Thyroid gland (tissue), 4 donors: ENCODE results near the gene KLHDC7B. TPM values are rescaled to one million over a fixed set of nuclear protein-coding genes. Genes with fewer than 3 reads are reported as not detected.

Source experiments
- DNase-seq, 2 donors: peaks; one replicate each; pipeline ENCODE4 v3.0.0-alpha.2; 2019
- H3K27ac ChIP-seq, 3 donors: fragments of 200-600 bp; sonication (generic); 1 replicate in 2 of 3; 2 replicates in 1 of 3; pipeline ENCODE4 v1.5.1; 2016 to 2019; ENCODE audit warnings: mild to moderate bottlenecking in 1 of 3, moderate library complexity in 1 of 3
- H3K27me3 ChIP-seq: fragments of 200-600 bp; sonication (generic); one replicate; pipeline ENCODE4 v1.5.1; 2019
- H3K36me3 ChIP-seq, 2 donors: fragments of 200-600 bp; sonication (generic); one replicate each; pipeline ENCODE4 v1.5.1; 2016 to 2019
- H3K4me1 ChIP-seq, 2 donors: fragments of 200-600 bp; sonication (generic); one replicate each; pipeline ENCODE4 v1.5.1; 2017 to 2019
- H3K4me3 ChIP-seq, 3 donors: fragments of 200-600 bp; sonication (generic); replicated peaks in 1 of 3; 1 replicate in 2 of 3; 2 replicates in 1 of 3; pipeline ENCODE4 v1.5.1; 2016; ENCODE audit warnings: mild to moderate bottlenecking in 1 of 3
- H3K9me3 ChIP-seq: fragments of 200-600 bp; sonication (generic); one replicate; pipeline ENCODE4 v1.5.1; 2017
- POLR2A ChIP-seq, 2 donors: fragments of 450-650 bp; IDR thresholded peaks; one replicate each; pipeline ENCODE4 v1.6.1; 2017; ENCODE audit warnings: antibody characterized with exemption in 2 of 2, mild to moderate bottlenecking in 2 of 2, moderate library complexity in 1 of 2
- WGBS, 2 donors: methylation state at CpG; one replicate each; pipeline ENCODE4 v1.1.5; 2017; 5-methylcytosine and 5-hydroxymethylcytosine counted together
- intact Hi-C: fragments of 100-400 bp; cut with DNase I; formaldehyde crosslinking; loops from one replicate; pipeline ENCODE4 v1.15.1; 2023
- total RNA-seq, 4 donors: library from RNA; depleted of rRNA; stranded (reverse); fragments of >200 nt; gene quantifications; one replicate each; pipeline ENCODE4 v1.2.3, GENCODE V29; 2016
- TF ChIP-seq, protein P1 (sequence below), 6 experiments: fragments of 200-600 bp in 3 of 6; fragments of 450-650 bp in 3 of 6; sonication (generic) in 3 of 6; IDR thresholded peaks; one replicate each; pipeline ENCODE4 v1.5.1; 2016 to 2019; ENCODE audit warnings: antibody characterized with exemption in 6 of 6, mild to moderate bottlenecking in 2 of 6, inconsistent platforms in 1 of 6, moderate library complexity in 1 of 6

Gene KLHDC7B
- total RNA-seq, 4 donors from 2014 or later: 0.27 TPM; not detected in 3

DNA sequence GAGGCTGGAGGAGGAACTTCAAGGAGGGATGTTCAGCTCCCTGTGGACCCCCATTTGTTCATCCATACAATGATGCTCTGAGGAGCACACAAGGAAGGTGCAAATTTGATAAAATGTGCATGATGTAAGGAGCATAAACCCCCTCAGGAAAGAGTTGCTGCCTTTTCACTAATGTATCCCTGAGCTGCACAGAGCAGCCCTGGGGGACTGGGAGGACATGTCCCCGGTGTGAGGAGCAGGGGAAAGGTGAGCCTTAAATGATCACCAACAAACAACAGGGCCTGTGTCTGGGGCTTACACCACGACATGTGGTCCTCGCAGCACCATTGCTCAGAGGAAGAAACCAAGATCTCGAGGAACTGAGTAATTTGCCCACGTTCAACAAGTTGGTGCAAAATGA is 51.4 kb downstream of the KLHDC7B start:
- H3K27me3 ChIP-seq: no peaks in the 10 kb centered on the region

DNA sequence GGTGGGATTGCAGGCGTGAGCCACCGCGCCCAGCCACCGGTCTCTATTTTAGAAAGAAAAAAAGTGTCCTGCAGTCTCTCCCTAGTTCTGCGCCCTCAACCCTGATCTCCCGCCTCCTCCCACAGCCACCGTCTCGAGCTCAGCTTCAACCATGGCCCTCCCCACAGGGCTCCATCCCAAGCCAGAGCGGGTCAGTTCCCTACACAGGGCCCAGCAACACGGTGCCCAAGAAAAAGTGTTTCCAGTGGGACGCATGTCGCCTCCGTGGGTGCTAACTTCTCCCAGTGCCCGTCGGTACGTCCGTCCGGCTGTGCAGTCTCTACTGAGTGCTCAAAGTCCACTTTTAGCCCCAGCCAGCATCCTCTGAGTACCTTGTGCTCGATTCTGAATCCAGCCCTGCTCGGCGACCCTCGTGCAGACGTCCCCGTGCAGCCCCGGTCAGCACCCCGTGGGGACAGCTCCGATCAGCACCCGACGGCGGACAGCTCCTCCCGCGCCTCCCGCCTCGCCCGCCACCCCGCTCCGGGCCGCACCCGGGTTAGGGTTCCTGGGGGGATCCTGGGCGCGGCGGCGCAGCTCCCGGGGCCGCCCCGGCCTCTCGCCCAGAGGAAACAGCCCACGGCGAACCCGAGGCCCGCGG is 54.2 kb downstream of the KLHDC7B start:
- H3K9me3 ChIP-seq: no peaks in the 10 kb centered on the region
- H3K27ac ChIP-seq: no peak overlapping the region
- peaks cover 4% of the 10 kb centered on the region for H3K27me3 ChIP-seq
- H3K4me1 ChIP-seq: peaks cover 0 to 10% of the 10 kb centered on the region in 2 donors
- H3K36me3 ChIP-seq: no peaks in the 10 kb centered on the region
- intact Hi-C loops: loop anchor here (10.0 kb wide), 1 partner anchor 345 kb away; the partner anchor contains the start of gene HDAC10
- peak; percentile 53 to 55 for DNase-seq
- 19 to 28% methylated on average over 25 to 38 of the region's 52 CpGs for WGBS, 2 donors
- no peak for TF ChIP-seq POLR2A (IDR thresholded peaks at IDR 0.05)
- TF ChIP-seq, protein P1, sequence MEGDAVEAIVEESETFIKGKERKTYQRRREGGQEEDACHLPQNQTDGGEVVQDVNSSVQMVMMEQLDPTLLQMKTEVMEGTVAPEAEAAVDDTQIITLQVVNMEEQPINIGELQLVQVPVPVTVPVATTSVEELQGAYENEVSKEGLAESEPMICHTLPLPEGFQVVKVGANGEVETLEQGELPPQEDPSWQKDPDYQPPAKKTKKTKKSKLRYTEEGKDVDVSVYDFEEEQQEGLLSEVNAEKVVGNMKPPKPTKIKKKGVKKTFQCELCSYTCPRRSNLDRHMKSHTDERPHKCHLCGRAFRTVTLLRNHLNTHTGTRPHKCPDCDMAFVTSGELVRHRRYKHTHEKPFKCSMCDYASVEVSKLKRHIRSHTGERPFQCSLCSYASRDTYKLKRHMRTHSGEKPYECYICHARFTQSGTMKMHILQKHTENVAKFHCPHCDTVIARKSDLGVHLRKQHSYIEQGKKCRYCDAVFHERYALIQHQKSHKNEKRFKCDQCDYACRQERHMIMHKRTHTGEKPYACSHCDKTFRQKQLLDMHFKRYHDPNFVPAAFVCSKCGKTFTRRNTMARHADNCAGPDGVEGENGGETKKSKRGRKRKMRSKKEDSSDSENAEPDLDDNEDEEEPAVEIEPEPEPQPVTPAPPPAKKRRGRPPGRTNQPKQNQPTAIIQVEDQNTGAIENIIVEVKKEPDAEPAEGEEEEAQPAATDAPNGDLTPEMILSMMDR (IDR thresholded peaks at IDR 0.05): no peak
- H3K4me3 ChIP-seq: peak overlapping the region in 1 of 3 donors; percentile 34

More for the DNA sequence above, 51.4 kb downstream of the KLHDC7B start:
- Histone ChIP-seq H3K4me1 (peaks cover 0 to 10% of the 10 kb centered on the region in 2 donors), H3K36me3 (no peaks in the 10 kb centered on the region), H3K9me3 (no peaks in the 10 kb centered on the region), H3K4me3 (no peak overlapping the region), H3K27ac (no peak overlapping the region)
- intact Hi-C loops: no loop called here
- no peak for DNase-seq
- TF ChIP-seq, protein P1 (IDR thresholded peaks at IDR 0.05): no peak
- TF ChIP-seq POLR2A (IDR thresholded peaks at IDR 0.05): no peak
- WGBS, 2 donors: 90 to 96% methylated on average over 5 of the region's 5 CpGs

DNA sequence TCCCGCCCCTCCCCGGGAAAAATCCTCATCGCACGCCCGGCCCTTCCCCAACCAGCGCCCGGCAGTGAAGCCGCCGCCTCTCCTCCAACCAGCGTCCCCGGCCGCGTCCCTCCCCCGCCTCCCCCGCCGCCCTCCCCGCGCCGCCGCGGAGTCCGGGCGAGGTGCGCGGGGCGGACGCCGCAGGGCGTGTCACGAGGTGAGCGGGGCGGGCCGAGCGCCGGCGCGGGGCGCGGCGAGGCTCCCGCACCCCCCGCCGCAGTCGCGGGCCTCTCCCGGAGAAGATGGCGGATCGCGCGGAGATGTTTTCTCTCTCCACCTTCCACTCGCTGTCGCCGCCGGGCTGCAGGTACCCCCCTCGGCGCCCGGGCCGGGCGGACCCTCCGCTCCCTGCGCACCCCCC is 54.8 kb downstream of the KLHDC7B start, which contains the start of gene MAPK8IP2:
MAPK8IP2 (plus strand) TSS at position 256 of the 400 bp plus-strand sequence; CDS start at position 282, 26 bp downstream.
- intact Hi-C loops: loop anchor here (10.0 kb wide), 1 partner anchor 346 kb away; the partner anchor contains the start of gene HDAC10
- TF ChIP-seq, protein P1 (IDR thresholded peaks at IDR 0.05): no peak
- WGBS, 2 donors: 0% methylated on average over 3 of the region's 61 CpGs; no CpG with 5 or more reads in 1 of the 2 donors
- Histone ChIP-seq H3K9me3 (no peaks in the 10 kb centered on the region), H3K27ac (no peak within 1 kb of the TSS), H3K27me3 (peaks cover 4% of the 10 kb centered on the region), H3K4me3 (peak within 1 kb of the TSS in 1 of 3 donors; percentile 34), H3K4me1 (peaks cover 0 to 10% of the 10 kb centered on the region in 2 donors), H3K36me3 (no peaks in the 10 kb centered on the region)
- peak in 1 of 2 donors; percentile 19 for DNase-seq

Other genes with a start within 250 kb of the KLHDC7B start
- 100 to 1,000 TPM; 143 to 266 (median 215) TPM for gene PLXNB2, start 238.3 kb upstream of the KLHDC7B start, total RNA-seq
- 10 to 100 TPM in 2 of 4 donors, 1 to 10 TPM in 2; 4.3 to 14.3 (median 9.3) TPM for gene DENND6B, start 218.9 kb upstream of the KLHDC7B start, total RNA-seq
- 100 to 1,000 TPM in 1 of 4 donors, 10 to 100 TPM in 3; 65.7 to 103 (median 74.0) TPM for gene PPP6R2, start 202.6 kb upstream of the KLHDC7B start, total RNA-seq
- 100 to 1,000 TPM in 3 of 4 donors, 10 to 100 TPM in 1; 80.0 to 227 (median 128) TPM for gene SBF1, start 70.9 kb upstream of the KLHDC7B start, total RNA-seq
- gene ADM2, start 64.4 kb upstream of the KLHDC7B start, total RNA-seq: 10 to 100 TPM in 1 of 4 donors, 1 to 10 TPM in 3; 5.2 to 23.5 (median 6.6) TPM
- gene MIOX, start 59.0 kb upstream of the KLHDC7B start, total RNA-seq: 10 to 100 TPM in 1 of 4 donors, 1 to 10 TPM in 3; 2.1 to 11.3 (median 4.7) TPM
- gene LMF2, start 38.2 kb upstream of the KLHDC7B start, total RNA-seq: 100 to 1,000 TPM in 2 of 4 donors, 10 to 100 TPM in 2; 53.2 to 117 (median 96.6) TPM
- gene NCAPH2, start 37.7 kb upstream of the KLHDC7B start, total RNA-seq: 10 to 100 TPM; 39.6 to 47.5 (median 43.1) TPM
- gene SCO2, start 20.3 kb upstream of the KLHDC7B start, total RNA-seq: 1 to 10 TPM in 3 of 4 donors, not detected in 1; 2.6 to 5.5 (median 2.9) TPM
- 10 to 100 TPM; 28.0 to 61.0 (median 33.6) TPM for gene TYMP, start 15.9 kb upstream of the KLHDC7B start, total RNA-seq
- gene SYCE3, start 17.0 kb downstream of the KLHDC7B start, total RNA-seq: 1 to 10 TPM in 3 of 4 donors, not detected in 1; 3.5 to 6.0 (median 4.3) TPM
- gene CPT1B, start 32.5 kb downstream of the KLHDC7B start, total RNA-seq: 10 to 100 TPM in 3 of 4 donors, 1 to 10 TPM in 1; 9.7 to 38.7 (median 14.9) TPM
- gene CHKB, start 37.0 kb downstream of the KLHDC7B start, total RNA-seq: 10 to 100 TPM; 49.1 to 96.9 (median 67.8) TPM
- gene MAPK8IP2, start 54.9 kb downstream of the KLHDC7B start, total RNA-seq: 1 to 10 TPM in 3 of 4 donors, under 1 TPM in 1; 0.94 to 3.3 (median 1.5) TPM
- 10 to 100 TPM; 30.9 to 73.5 (median 61.2) TPM for gene ARSA, start 82.3 kb downstream of the KLHDC7B start, total RNA-seq
- 10 to 100 TPM; 11.5 to 23.0 (median 17.7) TPM for gene SHANK3, start 126.9 kb downstream of the KLHDC7B start, total RNA-seq
- gene ACR, start 192.3 kb downstream of the KLHDC7B start, total RNA-seq: 1 to 10 TPM in 1 of 4 donors, under 1 TPM in 1, not detected in 2; 0.27 to 1.4 TPM
- 10 to 100 TPM; 20.7 to 29.3 (median 27.0) TPM for gene RABL2B, start 237.7 kb downstream of the KLHDC7B start, total RNA-seq